HepG2 (cell line): Measurements from ENCODE around the gene IL17RB. TPM values are rescaled to one million over a fixed set of nuclear protein-coding genes. Genes with fewer than 3 reads are reported as not detected.
A peak's percentile ranks its signal among the peaks of the same experiment; 100 is the strongest.

ENCODE experiments used
- AFF4 ChIP-seq: sonication (generic); formaldehyde crosslinking; IDR thresholded peaks from 2 replicates; pipeline ENCODE4 v1.4.0; 2020; ENCODE audit warnings: missing genetic modification reagents
- FOXJ3 ChIP-seq: sonication (generic); formaldehyde crosslinking; IDR thresholded peaks from 2 replicates; pipeline ENCODE4 v1.4.0; 2020; ENCODE audit warnings: missing genetic modification reagents, mild to moderate bottlenecking, borderline replicate concordance
- GFI1 ChIP-seq: sonication (generic); formaldehyde crosslinking; IDR thresholded peaks from 2 replicates; pipeline ENCODE4 v1.5.0; 2020; ENCODE audit warnings: missing genetic modification reagents, mild to moderate bottlenecking, borderline replicate concordance
- HCFC1 ChIP-seq: fragments of 150-350 bp; IDR thresholded peaks from 2 replicates; pipeline ENCODE4 v1.6.1; 2014; ENCODE audit warnings: low read depth, low read length
- HDAC6 ChIP-seq: fragments of 200-600 bp; sonication (generic); IDR thresholded peaks from 2 replicates; pipeline ENCODE4 v1.7.0; 2017; ENCODE audit warnings: mild to moderate bottlenecking, antibody characterized with exemption, low read length, low read depth
- HOXD1 ChIP-seq: sonication (generic); formaldehyde crosslinking; IDR thresholded peaks from 2 replicates; pipeline ENCODE4 v1.5.0; 2020; ENCODE audit warnings: missing genetic modification reagents
- ISL2 ChIP-seq: sonication (generic); formaldehyde crosslinking; IDR thresholded peaks from 2 replicates; pipeline ENCODE4 v1.5.0; 2020; ENCODE audit warnings: missing genetic modification reagents
- MAFG ChIP-seq: sonication (generic); formaldehyde crosslinking; IDR thresholded peaks from 2 replicates; pipeline ENCODE4 v1.5.1; 2020; ENCODE audit warnings: mild to moderate bottlenecking, missing genetic modification reagents
- MXD4 ChIP-seq: IDR thresholded peaks from 2 replicates; pipeline ENCODE4 v1.6.1; 2016; ENCODE audit warnings: mild to moderate bottlenecking, missing biosample characterization, missing genetic modification reagents
- MXI1 ChIP-seq: IDR thresholded peaks from 3 replicates; pipeline ENCODE4 v1.6.1; 2012; ENCODE audit warnings: low read depth, low read length, inconsistent platforms, borderline replicate concordance
- NR2F2 ChIP-seq: IDR thresholded peaks from 2 replicates; pipeline ENCODE4 v1.6.1; 2012; ENCODE audit warnings: low read depth, inconsistent platforms, borderline replicate concordance
- PHF5A ChIP-seq: IDR thresholded peaks from one replicate; pipeline ENCODE4 v1.6.1; 2018; ENCODE audit warnings: low read depth, missing genetic modification reagents; ENCODE audit not compliant: unreplicated experiment
- RCOR2 ChIP-seq: IDR thresholded peaks from 2 replicates; pipeline ENCODE4 v1.6.1; 2016; ENCODE audit warnings: missing biosample characterization, missing genetic modification reagents
- SAFB2 ChIP-seq: sonication (generic); formaldehyde crosslinking; IDR thresholded peaks from 2 replicates; pipeline ENCODE4 v1.5.1; 2020; ENCODE audit warnings: missing genetic modification reagents, low read depth, mild to moderate bottlenecking, borderline replicate concordance
- SALL2 ChIP-seq: sonication (generic); formaldehyde crosslinking; IDR thresholded peaks from 2 replicates; pipeline ENCODE4 v1.8.1; 2023; ENCODE audit warnings: mild to moderate bottlenecking, missing genetic modification reagents, inconsistent platforms
- SCMH1 ChIP-seq: sonication (generic); formaldehyde crosslinking; IDR thresholded peaks from 2 replicates; pipeline ENCODE4 v1.9.0; 2021; ENCODE audit warnings: missing genetic modification reagents, mild to moderate bottlenecking, borderline replicate concordance
- SIX4 ChIP-seq: sonication (generic); formaldehyde crosslinking; IDR thresholded peaks from 2 replicates; pipeline ENCODE4 v1.4.0; 2020; ENCODE audit warnings: missing genetic modification reagents
- TGIF2 ChIP-seq: IDR thresholded peaks from 2 replicates; pipeline ENCODE4 v1.6.1; 2016; ENCODE audit warnings: control low read depth, missing compliant biosample characterization
- ZC3H4 ChIP-seq: sonication (generic); formaldehyde crosslinking; IDR thresholded peaks from 2 replicates; pipeline ENCODE4 v1.4.0; 2020; ENCODE audit warnings: missing genetic modification reagents, borderline replicate concordance
- ZFP41 ChIP-seq: sonication (generic); formaldehyde crosslinking; IDR thresholded peaks from 2 replicates; pipeline ENCODE4 v1.4.0; 2020; ENCODE audit warnings: mild to moderate bottlenecking, missing genetic modification reagents, borderline replicate concordance
- ZNF292 ChIP-seq: sonication (generic); formaldehyde crosslinking; IDR thresholded peaks from 2 replicates; pipeline ENCODE4 v1.8.1; 2022; ENCODE audit warnings: mild to moderate bottlenecking, low read depth, missing genetic modification reagents, borderline replicate concordance
- ZNF3 ChIP-seq: IDR thresholded peaks from 2 replicates; pipeline ENCODE4 v1.7.0; 2017; ENCODE audit warnings: inconsistent platforms
- ZNF564 ChIP-seq: sonication (generic); formaldehyde crosslinking; IDR thresholded peaks from 2 replicates; pipeline ENCODE4 v1.8.1; 2023; ENCODE audit warnings: mild to moderate bottlenecking, missing genetic modification reagents
- ZNF569 ChIP-seq: sonication (generic); formaldehyde crosslinking; IDR thresholded peaks from 2 replicates; pipeline ENCODE4 v1.5.0; 2020; ENCODE audit warnings: mild to moderate bottlenecking, missing genetic modification reagents, moderate library complexity, borderline replicate concordance
- ZNF782 ChIP-seq: sonication (generic); formaldehyde crosslinking; IDR thresholded peaks from 2 replicates; pipeline ENCODE4 v1.4.0; 2020; ENCODE audit warnings: missing genetic modification reagents, mild to moderate bottlenecking, borderline replicate concordance
- ZNF784 ChIP-seq: sonication (generic); formaldehyde crosslinking; IDR thresholded peaks from 2 replicates; pipeline ENCODE4 v1.5.1; 2020; ENCODE audit warnings: missing genetic modification reagents, mild to moderate bottlenecking, borderline replicate concordance
- polyA plus RNA-seq, 8 experiments: library from polyadenylated mRNA; depleted of rRNA in 3 of 8; stranded (reverse) in 7 of 8; unstranded in 1 of 8; fragments of >200 nt; fragmentation: Illumina TruSeq in 4 of 8; extraction: Trizol in 4 of 8; gene quantifications; 2 replicates each; pipeline versions ENCODE4 v1.2.1 to v1.2.3, GENCODE V29; 2011 to 2016; ENCODE audit warnings: low read depth in 4 of 8, missing spikeins in 1 of 8, mixed read lengths in 1 of 8; ENCODE audit not compliant: insufficient read depth in 1 of 8
- total RNA-seq, 5 experiments: library from RNA; depleted of rRNA; stranded (reverse); fragments of >200 nt; fragmentation: Illumina TruSeq; extraction: Trizol; gene quantifications; 2 replicates each; pipeline ENCODE4 v1.2.3, GENCODE V29; 2016; ENCODE audit warnings: low read depth in 1 of 5

Gene IL17RB
- total and polyA plus RNA-seq, 2 of the 13 experiments (the other 11 are each of a cell fraction or from before 2014, with no cell fraction given): 130 to 190 TPM

- TF ChIP-seq SIX4 (no peak), ZNF569 (no peak; the same call in 1 of the 2 replicates), ZNF784 (CRISPR knock-in tag) (0 out of 2 replicates have a peak, but pooled peaks have one; percentile 51), ISL2 (CRISPR knock-in tag) (peak; percentile 68; the same call in 1 of the 2 replicates), GFI1 (peak; percentile 55; the same call in 1 of the 2 replicates), ZFP41 (CRISPR knock-in tag) (no peak), PHF5A (CRISPR knock-in tag) (no peak), MAFG (no peak), HDAC6 (no peak), ZNF292 (CRISPR knock-in tag) (0 out of 2 replicates have a peak, but pooled peaks have one; percentile 40), RCOR2 (CRISPR knock-in tag) (no peak), ZC3H4 (CRISPR knock-in tag) (no peak), TGIF2 (CRISPR knock-in tag) (peak; percentile 49), MXD4 (CRISPR knock-in tag) (peak; percentile 89), SAFB2 (CRISPR knock-in tag) (peak; percentile 63; the same call in 1 of the 2 replicates), SCMH1 (no peak), ZNF782 (CRISPR knock-in tag) (peak; percentile 81; the same call in 1 of the 2 replicates), MXI1 (peak; percentile 88; the same call in 2 of the 3 replicates), SALL2 (CRISPR knock-in tag) (peak; percentile 95), HCFC1 (no peak), AFF4 (CRISPR knock-in tag) (peak; percentile 72; the same call in 1 of the 2 replicates), NR2F2 (peak; percentile 26; the same call in 1 of the 2 replicates), ZNF564 (CRISPR knock-in tag) (peak; percentile 74), FOXJ3 (CRISPR knock-in tag) (no peak), ZNF3 (no peak), HOXD1 (CRISPR knock-in tag) (peak; percentile 84)
These were observed at the start of gene IL17RB, which contains the start of gene CHDH (continued) for GRCh38 chr3:53846134-53846850.
